HepG2 (cell line): ENCODE results near the gene NUP35. TPM values are rescaled to one million over a fixed set of nuclear protein-coding genes. Genes with fewer than 3 reads are reported as not detected.

Experiments
- BRD4 ChIP-seq: sonication (generic); formaldehyde crosslinking; IDR thresholded peaks from 2 replicates; pipeline ENCODE4 v1.4.0; 2020; ENCODE audit warnings: missing genetic modification reagents
- FOXC1 ChIP-seq: sonication (generic); formaldehyde crosslinking; IDR thresholded peaks from 2 replicates; pipeline ENCODE4 v1.8.0; 2022; ENCODE audit warnings: mild to moderate bottlenecking, missing genetic modification reagents, borderline replicate concordance
- JUN ChIP-seq: sonication (generic); formaldehyde crosslinking; IDR thresholded peaks from 2 replicates; pipeline ENCODE4 v1.4.0; 2020; ENCODE audit warnings: mild to moderate bottlenecking, missing genetic modification reagents
- MTA3 ChIP-seq: sonication (generic); formaldehyde crosslinking; IDR thresholded peaks from 2 replicates; pipeline ENCODE4 v1.4.0; 2020; ENCODE audit warnings: missing genetic modification reagents
- NFE2L2 ChIP-seq: fragments of 150-350 bp; IDR thresholded peaks from 2 replicates; pipeline ENCODE4 v1.6.1; 2014; ENCODE audit warnings: low read length
- NR2F1 ChIP-seq, 2 experiments: fragments of 450-650 bp in 1 of 2; formaldehyde crosslinking in 1 of 2; IDR thresholded peaks; 2 replicates each; pipeline versions ENCODE4 v1.5.0 to v1.6.1; 2016 to 2020; ENCODE audit warnings: mild to moderate bottlenecking in 1 of 2, missing compliant biosample characterization in 1 of 2, missing genetic modification reagents in 1 of 2, moderate library complexity in 1 of 2
- PPARG ChIP-seq: conservative IDR thresholded peaks from 2 replicates; pipeline ENCODE4 v1.6.1; 2016; ENCODE audit warnings: missing biosample characterization, missing genetic modification reagents
- SNAPC4 ChIP-seq: sonication (generic); formaldehyde crosslinking; IDR thresholded peaks from 2 replicates; pipeline ENCODE4 v1.4.0; 2020; ENCODE audit warnings: mild to moderate bottlenecking, missing genetic modification reagents
- TAF1 ChIP-seq: sonication (generic); formaldehyde crosslinking; IDR thresholded peaks from 2 replicates; pipeline ENCODE4 v1.4.0; 2020; ENCODE audit warnings: missing genetic modification reagents
- TBP ChIP-seq: sonication (generic); formaldehyde crosslinking; IDR thresholded peaks from 2 replicates; pipeline ENCODE4 v1.5.0; 2020; ENCODE audit warnings: missing genetic modification reagents
- ZBTB2 ChIP-seq: sonication (generic); formaldehyde crosslinking; IDR thresholded peaks from 2 replicates; pipeline ENCODE4 v1.8.0; 2022; ENCODE audit warnings: low read depth, missing genetic modification reagents
- ZFY ChIP-seq: sonication (generic); formaldehyde crosslinking; IDR thresholded peaks from 2 replicates; pipeline ENCODE4 v1.4.0; 2020; ENCODE audit warnings: missing genetic modification reagents
- ZNF24 ChIP-seq: fragments of 450-650 bp; IDR thresholded peaks from 2 replicates; pipeline ENCODE4 v1.6.1; 2017; ENCODE audit warnings: antibody characterized with exemption, mild to moderate bottlenecking
- ZNF326 ChIP-seq: sonication (generic); formaldehyde crosslinking; IDR thresholded peaks from 2 replicates; pipeline ENCODE4 v1.4.0; 2020; ENCODE audit warnings: missing genetic modification reagents, borderline replicate concordance
- ZNF460 ChIP-seq: sonication (generic); formaldehyde crosslinking; IDR thresholded peaks from 2 replicates; pipeline ENCODE4 v1.5.1; 2020; ENCODE audit warnings: missing genetic modification reagents, mild to moderate bottlenecking, borderline replicate concordance
- polyA plus RNA-seq, 8 experiments: library from polyadenylated mRNA; depleted of rRNA in 3 of 8; stranded (reverse) in 7 of 8; unstranded in 1 of 8; fragments of >200 nt; fragmentation: Illumina TruSeq in 4 of 8; extraction: Trizol in 4 of 8; gene quantifications; 2 replicates each; pipeline versions ENCODE4 v1.2.1 to v1.2.3, GENCODE V29; 2011 to 2016; ENCODE audit warnings: low read depth in 4 of 8, missing spikeins in 1 of 8, mixed read lengths in 1 of 8; ENCODE audit not compliant: insufficient read depth in 1 of 8
- total RNA-seq, 5 experiments: library from RNA; depleted of rRNA; stranded (reverse); fragments of >200 nt; fragmentation: Illumina TruSeq; extraction: Trizol; gene quantifications; 2 replicates each; pipeline ENCODE4 v1.2.3, GENCODE V29; 2016; ENCODE audit warnings: low read depth in 1 of 5
- TF ChIP-seq, protein P1 (sequence below): sonication (generic); formaldehyde crosslinking; IDR thresholded peaks from 2 replicates; pipeline ENCODE4 v1.9.0; 2021; ENCODE audit warnings: missing genetic modification reagents, mild to moderate bottlenecking, borderline replicate concordance
- TF ChIP-seq, protein P2 (sequence below): IDR thresholded peaks from 2 replicates; pipeline ENCODE4 v1.6.1; 2016
- TF ChIP-seq, protein P3 (sequence below): sonication (generic); formaldehyde crosslinking; IDR thresholded peaks from 2 replicates; pipeline ENCODE4 v1.4.0; 2020; ENCODE audit warnings: missing genetic modification reagents

The NUP35 gene
- total and polyA plus RNA-seq, 2 of the 13 experiments (the other 11 are each of a cell fraction or from before 2014, with no cell fraction given), result 16.9 to 53.6 TPM

- TF ChIP-seq, protein P1, sequence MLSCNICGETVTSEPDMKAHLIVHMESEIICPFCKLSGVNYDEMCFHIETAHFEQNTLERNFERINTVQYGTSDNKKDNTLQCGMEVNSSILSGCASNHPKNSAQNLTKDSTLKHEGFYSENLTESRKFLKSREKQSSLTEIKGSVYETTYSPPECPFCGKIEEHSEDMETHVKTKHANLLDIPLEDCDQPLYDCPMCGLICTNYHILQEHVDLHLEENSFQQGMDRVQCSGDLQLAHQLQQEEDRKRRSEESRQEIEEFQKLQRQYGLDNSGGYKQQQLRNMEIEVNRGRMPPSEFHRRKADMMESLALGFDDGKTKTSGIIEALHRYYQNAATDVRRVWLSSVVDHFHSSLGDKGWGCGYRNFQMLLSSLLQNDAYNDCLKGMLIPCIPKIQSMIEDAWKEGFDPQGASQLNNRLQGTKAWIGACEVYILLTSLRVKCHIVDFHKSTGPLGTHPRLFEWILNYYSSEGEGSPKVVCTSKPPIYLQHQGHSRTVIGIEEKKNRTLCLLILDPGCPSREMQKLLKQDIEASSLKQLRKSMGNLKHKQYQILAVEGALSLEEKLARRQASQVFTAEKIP, result no peak
- peak; percentile 75; the same call in 1 of the 2 replicates for TF ChIP-seq SNAPC4 (CRISPR knock-in tag)
- peak; percentile 79; the same call in 1 of the 2 replicates for TF ChIP-seq ZFY (CRISPR knock-in tag)
- peak; percentile 34; the same call in 1 of the 2 replicates for TF ChIP-seq FOXC1 (CRISPR knock-in tag)
- TF ChIP-seq, protein P2, sequence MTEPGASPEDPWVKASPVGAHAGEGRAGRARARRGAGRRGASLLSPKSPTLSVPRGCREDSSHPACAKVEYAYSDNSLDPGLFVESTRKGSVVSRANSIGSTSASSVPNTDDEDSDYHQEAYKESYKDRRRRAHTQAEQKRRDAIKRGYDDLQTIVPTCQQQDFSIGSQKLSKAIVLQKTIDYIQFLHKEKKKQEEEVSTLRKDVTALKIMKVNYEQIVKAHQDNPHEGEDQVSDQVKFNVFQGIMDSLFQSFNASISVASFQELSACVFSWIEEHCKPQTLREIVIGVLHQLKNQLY (CRISPR knock-in tag), result peak; percentile 14; the same call in 1 of the 2 replicates
- TF ChIP-seq, protein P3, sequence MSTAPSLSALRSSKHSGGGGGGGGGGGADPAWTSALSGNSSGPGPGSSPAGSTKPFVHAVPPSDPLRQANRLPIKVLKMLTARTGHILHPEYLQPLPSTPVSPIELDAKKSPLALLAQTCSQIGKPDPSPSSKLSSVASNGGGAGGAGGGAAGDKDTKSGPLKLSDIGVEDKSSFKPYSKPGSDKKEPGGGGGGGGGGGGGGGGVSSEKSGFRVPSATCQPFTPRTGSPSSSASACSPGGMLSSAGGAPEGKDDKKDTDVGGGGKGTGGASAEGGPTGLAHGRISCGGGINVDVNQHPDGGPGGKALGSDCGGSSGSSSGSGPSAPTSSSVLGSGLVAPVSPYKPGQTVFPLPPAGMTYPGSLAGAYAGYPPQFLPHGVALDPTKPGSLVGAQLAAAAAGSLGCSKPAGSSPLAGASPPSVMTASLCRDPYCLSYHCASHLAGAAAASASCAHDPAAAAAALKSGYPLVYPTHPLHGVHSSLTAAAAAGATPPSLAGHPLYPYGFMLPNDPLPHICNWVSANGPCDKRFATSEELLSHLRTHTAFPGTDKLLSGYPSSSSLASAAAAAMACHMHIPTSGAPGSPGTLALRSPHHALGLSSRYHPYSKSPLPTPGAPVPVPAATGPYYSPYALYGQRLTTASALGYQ (CRISPR knock-in tag), result peak; percentile 26; the same call in 1 of the 2 replicates
- TF ChIP-seq TAF1 (CRISPR knock-in tag), result peak; percentile 77
- 0 out of 2 replicates have a peak, but pooled peaks have one; percentile 20 for TF ChIP-seq ZNF24
- TF ChIP-seq MTA3 (CRISPR knock-in tag), result no peak
- TF ChIP-seq ZNF460 (CRISPR knock-in tag), result peak; percentile 14; the same call in 1 of the 2 replicates
- no peak; the same call in 1 of the 2 replicates for TF ChIP-seq JUN (CRISPR knock-in tag)
- peak; percentile 12 to 44; a peak in 1 of 4 replicates for TF ChIP-seq NR2F1 (CRISPR knock-in tag; IDR thresholded peaks at IDR 0.05)
- no peak for TF ChIP-seq NFE2L2
- TF ChIP-seq BRD4 (CRISPR knock-in tag), result peak; percentile 25; the same call in 1 of the 2 replicates
- TF ChIP-seq TBP, result no peak
- TF ChIP-seq ZNF326 (CRISPR knock-in tag), result no peak
- no peak for TF ChIP-seq ZBTB2 (CRISPR knock-in tag)
- TF ChIP-seq PPARG (CRISPR knock-in tag), result no peak; the same call in 1 of the 2 replicates
Observed at GRCh38 chr2:183124222-183124956, at the start of gene NUP35 (continued).
